Lower lobe of right lung (tissue), 2 donors: ENCODE measurements around the gene IFNK. TPM values are rescaled to one million over a fixed set of nuclear protein-coding genes. Genes with fewer than 3 reads are reported as not detected.
A peak's percentile ranks its signal among the peaks of the same experiment; 100 is the strongest.

Experiments
- ATAC-seq, 2 donors: fragments of 200-7000 bp; cut with Tn5 transposase; one replicate each; pipeline ENCODE4 v1.9.1; 2020 to 2022; ENCODE audit warnings: mild to moderate bottlenecking in 2 of 2, moderate library complexity in 2 of 2
- DNase-seq: peaks from one replicate; pipeline ENCODE4 v3.0.0-alpha.2; 2020
- H3K27ac ChIP-seq: fragments of 200-600 bp; one replicate; pipeline ENCODE4 v1.8.0; 2022
- H3K27me3 ChIP-seq: fragments of 200-600 bp; one replicate; pipeline ENCODE4 v1.8.0; 2022; ENCODE audit warnings: low read depth
- H3K36me3 ChIP-seq: fragments of 200-600 bp; one replicate; pipeline ENCODE4 v1.8.0; 2022; ENCODE audit warnings: mild to moderate bottlenecking
- H3K4me1 ChIP-seq: fragments of 200-600 bp; one replicate; pipeline ENCODE4 v1.8.0; 2022
- H3K4me3 ChIP-seq: fragments of 200-600 bp; one replicate; pipeline ENCODE4 v1.8.0; 2022; ENCODE audit warnings: mild to moderate bottlenecking
- H3K9me3 ChIP-seq: fragments of 200-600 bp; one replicate; pipeline ENCODE4 v1.8.0; 2022
- intact Hi-C: fragments of 100-400 bp; cut with DNase I; formaldehyde crosslinking; loops from one replicate; pipeline ENCODE4 v1.11.0; 2022
- total RNA-seq: library from RNA; stranded (reverse); fragmentation: NEBNext Ultra II Directional; extraction: Animal tissue kit (Norgen Biotek cat#: 25700); gene quantifications from one replicate; pipeline ENCODE4 v1.2.1, GENCODE V29; 2021
- TF ChIP-seq, protein P1 (sequence below): fragments of 200-600 bp; IDR thresholded peaks from one replicate; pipeline ENCODE4 v1.8.0; 2022; ENCODE audit warnings: antibody characterized with exemption, mild to moderate bottlenecking
- donor health status: DM: no; HTN: yes; CAD: no; lungs with severe emphysema.

The IFNK gene
- total RNA-seq, 1 donor from 2014 or later: not detected

DNA sequence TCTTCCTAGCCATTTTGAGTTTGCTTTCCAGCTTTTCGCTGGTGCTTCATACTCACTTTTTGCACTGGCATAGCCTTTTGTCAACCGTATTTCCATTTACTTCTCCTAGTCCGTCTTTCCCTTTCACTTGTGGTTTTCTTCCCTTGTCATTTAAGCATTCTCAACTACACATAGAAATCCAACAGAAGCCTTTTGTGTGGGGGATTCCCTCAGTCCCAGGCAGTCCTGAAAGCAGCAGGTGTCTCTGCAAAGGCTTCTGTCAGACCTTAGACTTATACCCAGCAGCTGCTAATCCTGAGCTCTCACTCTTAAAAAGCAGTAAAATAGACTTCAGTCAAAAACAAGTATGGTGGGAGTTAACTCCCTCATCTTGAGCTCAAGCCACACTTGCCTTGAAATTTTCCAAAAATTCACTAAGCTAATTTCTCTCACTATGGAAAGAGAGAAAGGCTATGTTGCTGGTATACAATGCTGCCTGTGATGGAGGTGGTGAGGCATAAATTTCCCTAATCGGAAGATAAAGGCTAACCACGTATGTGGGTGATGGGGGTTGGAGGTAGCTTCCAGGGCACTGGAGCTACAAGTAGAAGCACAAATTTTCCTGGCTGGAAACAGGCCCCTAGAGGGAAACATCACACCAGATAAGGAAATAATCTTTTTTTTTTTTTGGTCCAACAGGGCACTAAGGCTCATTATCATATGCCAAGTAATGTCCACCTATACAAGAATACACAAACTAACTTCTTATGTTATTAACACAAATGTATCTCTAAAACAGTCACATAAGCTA is 34.8 kb upstream of the IFNK start:
- TF ChIP-seq, protein P1, sequence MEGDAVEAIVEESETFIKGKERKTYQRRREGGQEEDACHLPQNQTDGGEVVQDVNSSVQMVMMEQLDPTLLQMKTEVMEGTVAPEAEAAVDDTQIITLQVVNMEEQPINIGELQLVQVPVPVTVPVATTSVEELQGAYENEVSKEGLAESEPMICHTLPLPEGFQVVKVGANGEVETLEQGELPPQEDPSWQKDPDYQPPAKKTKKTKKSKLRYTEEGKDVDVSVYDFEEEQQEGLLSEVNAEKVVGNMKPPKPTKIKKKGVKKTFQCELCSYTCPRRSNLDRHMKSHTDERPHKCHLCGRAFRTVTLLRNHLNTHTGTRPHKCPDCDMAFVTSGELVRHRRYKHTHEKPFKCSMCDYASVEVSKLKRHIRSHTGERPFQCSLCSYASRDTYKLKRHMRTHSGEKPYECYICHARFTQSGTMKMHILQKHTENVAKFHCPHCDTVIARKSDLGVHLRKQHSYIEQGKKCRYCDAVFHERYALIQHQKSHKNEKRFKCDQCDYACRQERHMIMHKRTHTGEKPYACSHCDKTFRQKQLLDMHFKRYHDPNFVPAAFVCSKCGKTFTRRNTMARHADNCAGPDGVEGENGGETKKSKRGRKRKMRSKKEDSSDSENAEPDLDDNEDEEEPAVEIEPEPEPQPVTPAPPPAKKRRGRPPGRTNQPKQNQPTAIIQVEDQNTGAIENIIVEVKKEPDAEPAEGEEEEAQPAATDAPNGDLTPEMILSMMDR: no peak
- no peak for ATAC-seq
- Histone ChIP-seq H3K36me3 (no peaks in the 10 kb centered on the region), H3K27ac (no peak overlapping the region), H3K27me3 (no peaks in the 10 kb centered on the region), H3K4me3 (no peak overlapping the region), H3K4me1 (peaks cover 14% of the 10 kb centered on the region), H3K9me3 (no peaks in the 10 kb centered on the region)
- DNase-seq: no peak
- intact Hi-C loops: no loop called here

DNA sequence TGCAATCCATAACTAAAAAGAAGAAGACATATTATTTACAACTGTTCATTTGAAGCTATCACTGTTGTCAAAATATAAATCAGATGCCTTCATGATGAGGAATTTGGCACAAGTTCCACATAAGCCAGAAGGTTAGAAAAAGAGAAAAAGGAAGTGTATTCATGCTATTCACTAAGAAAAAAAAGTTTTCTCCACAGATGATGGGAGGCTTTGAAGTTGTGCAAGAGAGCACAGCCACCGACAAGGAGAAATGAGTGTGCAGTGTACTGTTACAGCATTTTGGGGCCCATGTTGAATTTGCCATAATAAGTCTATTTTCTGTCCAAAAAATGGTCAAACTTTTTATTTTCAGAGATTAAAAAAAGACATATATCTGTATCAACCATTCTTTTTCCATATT is 32.9 kb upstream of the IFNK start:
- ATAC-seq (peak in 1 of 2 donors; percentile 32), DNase-seq (no peak)
- intact Hi-C loops: no loop called here

DNA sequence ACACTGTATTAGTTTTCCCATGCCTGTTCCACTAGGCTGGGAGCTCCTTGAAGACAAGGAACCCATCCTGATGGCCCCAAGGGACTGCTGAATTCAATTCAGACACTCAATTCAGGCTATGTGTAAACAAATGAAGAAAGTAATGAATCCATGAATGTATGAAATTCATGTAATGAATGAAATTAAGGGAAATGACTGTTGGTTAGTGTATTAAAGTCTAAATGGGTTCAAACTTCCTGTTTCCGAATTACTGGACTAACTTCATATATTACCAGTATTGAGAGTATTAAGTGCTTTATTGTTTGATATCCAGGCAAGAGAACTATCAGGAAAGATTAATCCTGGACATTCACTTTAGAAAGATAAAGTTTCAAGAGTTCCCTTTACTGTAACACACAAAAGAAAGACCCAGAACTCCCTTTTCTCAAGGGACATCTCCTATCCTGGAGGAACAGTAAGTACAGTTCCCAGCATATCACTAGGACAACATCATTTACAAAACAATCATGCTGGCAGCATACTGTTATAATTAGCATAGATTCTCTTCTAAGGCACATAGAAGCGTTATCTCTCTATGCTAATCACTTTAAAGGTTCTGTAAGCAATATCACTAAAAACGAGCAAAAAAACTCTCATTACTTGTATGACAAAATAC is 28.5 kb upstream of the IFNK start:
- Histone ChIP-seq H3K9me3 (no peaks in the 10 kb centered on the region), H3K4me3 (no peak overlapping the region), H3K36me3 (no peaks in the 10 kb centered on the region), H3K27me3 (no peaks in the 10 kb centered on the region), H3K4me1 (peaks cover 20% of the 10 kb centered on the region), H3K27ac (no peak overlapping the region)
- TF ChIP-seq, protein P1: no peak
- intact Hi-C loops: no loop called here
- ATAC-seq: no peak
- DNase-seq: no peak

More for the DNA sequence above, 32.9 kb upstream of the IFNK start:
- no peak overlapping the region for H3K27ac ChIP-seq
- TF ChIP-seq, protein P1: no peak
- peaks cover 26% of the 10 kb centered on the region for H3K4me1 ChIP-seq
- H3K36me3 ChIP-seq: no peaks in the 10 kb centered on the region
- H3K9me3 ChIP-seq: no peaks in the 10 kb centered on the region
- H3K4me3 ChIP-seq: no peak overlapping the region
- H3K27me3 ChIP-seq: no peaks in the 10 kb centered on the region

DNA sequence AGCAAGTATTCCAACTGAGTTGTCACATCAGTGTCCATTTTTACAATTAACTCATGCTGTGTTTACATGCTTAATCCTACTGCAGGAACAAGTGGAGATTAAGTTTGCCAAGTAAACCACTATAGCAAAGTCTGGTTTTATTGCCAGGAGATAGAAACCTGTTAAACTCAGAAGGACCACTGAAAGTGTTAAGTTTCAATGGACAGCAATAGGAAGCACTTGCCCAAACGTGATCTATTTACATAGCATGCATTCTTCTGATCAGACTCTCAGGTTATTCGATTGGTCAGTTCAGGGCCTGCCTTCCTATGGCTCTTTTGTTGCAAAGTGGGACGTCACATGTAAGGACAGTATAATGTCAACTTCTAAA is 28.0 kb upstream of the IFNK start:
- intact Hi-C loops: no loop called here
- DNase-seq: no peak

DNA sequence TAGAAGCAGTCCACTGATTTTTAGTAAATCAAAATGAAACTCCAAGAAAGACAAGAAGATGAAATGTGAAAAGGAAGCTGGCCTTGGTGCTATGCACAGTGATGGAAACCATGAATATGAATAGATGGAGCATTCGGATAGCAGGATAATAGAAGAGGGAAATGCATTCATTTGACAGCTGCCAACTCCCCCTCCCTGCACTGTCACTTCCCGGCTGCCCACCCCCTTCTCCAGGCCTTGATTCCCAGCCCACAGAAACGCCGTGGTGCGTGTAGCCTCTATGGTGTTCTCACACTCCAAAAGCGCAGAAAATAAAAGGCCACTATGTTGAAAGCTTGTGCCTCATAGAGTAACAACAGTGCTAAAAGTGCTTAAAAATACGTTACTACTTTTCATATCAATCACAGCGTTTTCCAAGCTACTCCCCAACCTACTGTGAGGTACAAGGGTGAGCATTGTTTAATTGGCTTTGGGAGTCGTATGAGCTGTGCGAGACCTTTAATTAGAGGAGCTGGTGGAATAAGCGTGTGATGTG is 26.1 kb upstream of the IFNK start:
- Histone ChIP-seq H3K4me1 (peaks cover 14% of the 10 kb centered on the region), H3K36me3 (no peaks in the 10 kb centered on the region), H3K27ac (no peak overlapping the region), H3K27me3 (no peaks in the 10 kb centered on the region), H3K9me3 (no peaks in the 10 kb centered on the region), H3K4me3 (no peak overlapping the region)
- ATAC-seq: no peak
- TF ChIP-seq, protein P1: no peak
- no peak for DNase-seq
- intact Hi-C loops: no loop called here

More for the DNA sequence above, 28.0 kb upstream of the IFNK start:
- Histone ChIP-seq H3K4me1 (peaks cover 15% of the 10 kb centered on the region), H3K4me3 (no peak overlapping the region), H3K36me3 (no peaks in the 10 kb centered on the region), H3K9me3 (no peaks in the 10 kb centered on the region), H3K27ac (no peak overlapping the region), H3K27me3 (no peaks in the 10 kb centered on the region)
- TF ChIP-seq, protein P1: no peak
- ATAC-seq: no peak
